ENCODE results near the gene FBLIM1. TPM values are rescaled to one million over a fixed set of nuclear protein-coding genes. Genes with fewer than 3 reads are reported as not detected.
A peak's percentile ranks its signal among the peaks of the same experiment; 100 is the strongest.

Gene FBLIM1
- polyA plus RNA-seq, 3 donors: 41.7 to 55.0 (median 41.8) TPM

DNA sequence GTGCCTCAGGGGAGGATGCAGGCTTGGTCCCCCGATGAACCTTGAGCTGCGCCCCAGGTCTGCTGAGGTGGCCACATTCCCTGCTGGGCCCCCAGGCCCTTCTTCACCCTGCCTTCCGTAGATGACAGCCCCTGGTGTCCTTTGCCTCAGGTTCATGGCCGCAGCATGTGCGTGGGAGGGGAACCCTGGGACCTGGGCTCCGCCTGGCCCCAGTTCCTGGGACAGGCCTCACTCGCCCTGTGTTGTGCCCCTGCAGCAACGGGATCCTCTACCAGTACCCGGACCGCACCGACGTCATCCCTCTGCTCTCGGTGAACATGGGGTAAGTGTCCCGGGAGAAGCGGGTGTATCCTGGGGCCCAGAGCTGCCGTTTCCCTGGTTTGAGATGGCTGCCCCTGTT lies 27.7 kb upstream of the FBLIM1 start:
- DNase-seq (ENCODE audit: low read depth in 3 of 3, low spot score in 2 of 3): no peak

DNA sequence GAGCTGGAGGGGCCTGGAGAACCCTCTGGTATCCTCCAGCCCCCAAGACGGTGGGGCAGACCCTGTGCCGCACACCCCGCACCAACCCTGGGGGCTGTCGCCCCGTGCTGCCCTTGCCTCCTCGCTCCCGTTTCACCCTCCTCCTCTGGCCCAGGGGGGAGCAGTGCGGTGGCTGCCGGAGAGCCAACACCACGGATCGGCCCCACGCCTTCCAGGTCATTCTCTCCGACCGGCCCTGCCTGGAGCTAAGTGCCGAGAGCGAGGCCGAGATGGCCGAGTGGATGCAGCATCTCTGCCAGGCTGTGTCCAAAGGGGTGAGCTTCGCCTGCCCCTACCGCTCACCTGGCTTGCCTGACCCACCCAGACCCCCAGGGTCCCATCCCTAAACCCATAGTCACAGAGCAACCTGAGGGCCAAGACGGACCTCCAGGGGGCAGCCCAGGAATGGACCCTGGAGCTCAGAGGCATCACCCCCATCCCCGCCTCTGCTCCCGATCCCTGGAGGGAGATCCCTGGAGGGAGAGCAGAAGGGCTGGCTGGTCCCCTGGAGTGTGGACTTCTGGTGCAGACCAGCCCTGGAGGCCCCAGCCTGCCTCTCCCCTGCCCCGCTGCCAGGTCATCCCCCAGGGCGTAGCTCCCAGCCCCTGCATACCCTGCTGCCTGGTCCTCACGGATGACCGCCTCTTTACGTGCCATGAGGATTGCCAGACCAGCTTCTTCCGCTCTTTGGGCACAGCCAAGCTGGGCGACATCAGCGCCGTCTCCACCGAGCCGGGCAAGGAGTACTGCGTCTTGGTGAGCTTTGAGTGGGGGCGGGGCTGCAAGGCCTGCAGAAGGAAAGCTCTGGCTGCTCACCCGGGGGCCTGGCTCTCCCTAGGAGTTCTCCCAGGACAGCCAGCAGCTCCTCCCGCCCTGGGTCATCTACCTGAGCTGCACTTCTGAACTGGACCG lies 26.6 kb upstream of the FBLIM1 start:
- DNase-seq (ENCODE audit: low read depth in 3 of 3, low spot score in 2 of 3): no peak

DNA sequence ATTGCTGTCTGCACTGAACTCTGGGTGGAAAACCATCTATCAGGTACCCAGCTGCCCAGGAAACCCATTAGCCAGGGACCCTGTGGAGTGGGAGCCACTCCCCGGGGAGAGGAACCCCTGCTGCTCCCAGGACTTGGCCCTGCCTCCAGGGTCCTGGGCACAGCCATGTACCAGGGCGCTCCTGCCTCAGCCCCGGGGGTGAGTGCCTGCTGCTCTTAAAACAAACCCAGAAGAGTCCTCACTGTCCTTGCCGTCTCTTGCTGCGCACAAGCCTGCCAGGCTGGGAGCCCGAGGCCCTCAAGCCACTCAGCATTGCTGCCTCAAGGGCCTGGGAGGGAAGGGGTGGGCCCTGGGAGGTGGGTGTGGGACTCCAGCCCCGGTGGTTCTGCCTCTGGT lies 25.9 kb upstream of the FBLIM1 start:
- DNase-seq (ENCODE audit: low read depth in 3 of 3, low spot score in 2 of 3): no peak

DNA sequence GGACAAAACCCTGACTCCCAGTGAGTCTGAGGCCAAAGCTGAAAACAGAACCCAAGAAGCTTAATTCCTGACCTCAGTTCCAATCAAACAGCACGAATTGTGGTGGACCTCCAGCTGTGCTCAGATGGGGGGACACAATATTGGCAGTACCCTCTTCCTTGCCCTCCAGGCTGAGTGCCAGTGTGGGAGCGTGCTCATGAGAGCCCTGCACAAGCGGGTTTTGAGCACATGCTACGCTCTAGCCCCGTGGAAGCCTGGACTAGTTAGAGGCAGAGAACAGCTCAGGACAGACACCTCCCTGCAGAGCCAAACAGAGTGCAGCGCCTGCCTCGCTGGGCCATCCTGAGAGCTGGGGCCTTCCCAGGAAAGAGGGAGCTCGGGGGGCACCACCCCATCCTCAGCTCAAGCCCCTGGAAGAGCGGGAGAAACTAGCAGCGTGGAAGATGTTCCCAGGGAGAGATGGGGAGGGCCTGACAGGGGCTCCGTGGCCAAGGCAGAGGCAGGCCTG lies 25.3 kb upstream of the FBLIM1 start:
- no peak for DNase-seq (ENCODE audit: low read depth in 3 of 3, low spot score in 2 of 3)

DNA sequence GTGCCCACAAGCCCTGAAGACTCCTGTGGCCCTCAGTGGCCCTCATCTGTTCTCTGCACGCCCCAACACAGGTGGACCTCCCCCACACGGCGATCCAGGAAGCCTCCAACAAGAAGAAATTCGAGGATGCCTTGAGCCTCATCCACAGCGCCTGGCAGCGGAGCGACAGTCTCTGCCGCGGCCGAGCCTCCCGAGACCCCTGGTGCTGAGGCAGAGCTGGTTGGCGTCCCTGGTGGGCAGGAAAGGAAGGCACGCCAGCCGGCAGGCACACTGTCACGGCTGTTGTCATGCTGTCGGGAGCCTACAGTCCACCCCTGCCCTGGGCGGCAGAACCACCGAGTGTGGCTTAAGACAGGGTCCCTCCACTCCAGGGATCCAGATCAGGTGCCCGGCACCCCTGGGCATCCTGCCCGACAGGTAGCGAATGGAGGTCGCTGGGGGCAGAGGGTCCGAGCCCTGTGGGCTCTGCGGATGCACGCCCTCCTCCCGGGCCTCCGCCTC lies 24.8 kb upstream of the FBLIM1 start:
- no peak for DNase-seq (ENCODE audit: low read depth in 3 of 3, low spot score in 2 of 3)

DNA sequence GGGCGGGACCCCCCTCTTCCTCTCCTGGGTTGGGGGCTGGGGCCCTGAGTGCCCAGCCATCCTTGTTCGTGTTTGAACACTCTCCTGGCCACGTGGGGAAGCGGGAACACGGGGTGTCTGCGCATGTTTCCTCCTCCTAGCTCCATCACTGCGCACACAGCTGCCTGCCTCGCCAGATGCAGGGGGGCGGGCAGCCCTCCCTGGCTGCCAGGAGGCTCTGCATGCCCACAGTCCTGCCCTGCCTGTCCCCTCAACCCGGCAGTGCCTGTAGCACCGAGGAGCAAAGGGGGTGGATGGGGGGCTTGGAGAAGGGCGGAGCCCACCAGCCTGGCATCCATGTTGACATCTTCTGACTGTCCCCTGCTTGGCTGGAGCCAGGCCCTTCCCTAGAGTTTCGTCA lies 24.3 kb upstream of the FBLIM1 start:
- DNase-seq (ENCODE audit: low read depth in 3 of 3, low spot score in 2 of 3): no peak

DNA sequence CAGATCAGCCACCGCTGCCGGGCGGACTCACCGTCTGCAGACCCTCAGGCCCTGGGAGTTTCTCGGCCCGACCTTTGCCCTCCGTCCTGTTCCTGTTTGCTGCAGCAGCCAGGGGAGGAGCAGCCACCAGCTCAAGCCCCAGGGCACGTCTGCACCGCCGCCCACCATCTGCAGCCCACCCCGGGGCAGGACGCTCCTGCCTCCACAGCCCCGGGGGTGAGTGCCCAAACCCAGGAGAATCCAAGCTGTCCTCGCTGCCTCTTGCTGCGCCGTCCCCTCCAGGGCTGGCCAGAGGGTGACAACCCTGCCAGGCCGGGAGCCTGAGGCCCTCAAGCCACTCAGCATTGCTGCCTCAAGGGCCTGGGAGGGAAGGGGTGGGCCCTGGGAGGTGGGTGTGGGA lies 23.7 kb upstream of the FBLIM1 start:
- no peak for DNase-seq (ENCODE audit: low read depth in 3 of 3, low spot score in 2 of 3)

DNA sequence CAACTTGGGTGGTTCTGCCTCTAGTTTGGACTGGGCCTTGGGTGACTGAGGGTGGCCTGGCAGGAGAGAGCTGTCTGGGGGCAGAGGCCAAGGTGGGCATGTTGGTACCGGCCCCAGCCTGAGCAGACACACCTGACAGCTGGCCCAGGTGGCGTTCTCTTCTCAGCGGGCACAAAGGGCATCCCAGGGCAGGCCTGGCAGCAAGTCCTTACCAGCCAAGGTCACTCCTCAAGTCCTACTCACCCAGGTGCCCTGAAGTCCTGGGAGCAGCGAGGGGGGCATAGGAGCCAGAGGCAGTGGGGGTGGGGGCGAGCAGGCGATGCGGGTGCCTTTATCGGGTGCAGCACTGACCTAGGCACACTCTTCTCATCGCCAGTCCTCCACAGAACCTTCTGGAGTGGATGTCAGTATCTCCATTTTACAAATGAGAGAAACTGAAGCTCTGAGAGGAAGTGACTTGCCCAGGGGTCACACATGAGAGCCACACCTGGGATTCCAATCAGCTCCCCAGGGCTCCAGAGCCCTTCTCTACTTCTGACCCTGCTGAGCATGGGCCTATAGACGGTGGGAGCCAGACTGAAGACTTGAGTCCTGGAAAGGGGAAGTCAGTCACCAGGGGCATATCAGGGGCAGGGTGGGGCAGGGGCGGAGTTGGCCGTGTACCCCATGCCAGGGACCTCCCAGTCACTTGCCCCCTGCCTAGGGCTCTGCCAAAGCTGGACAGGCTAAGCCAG lies 23.1 kb upstream of the FBLIM1 start:
- DNase-seq (ENCODE audit: low read depth in 3 of 3, low spot score in 2 of 3): no peak

DNA sequence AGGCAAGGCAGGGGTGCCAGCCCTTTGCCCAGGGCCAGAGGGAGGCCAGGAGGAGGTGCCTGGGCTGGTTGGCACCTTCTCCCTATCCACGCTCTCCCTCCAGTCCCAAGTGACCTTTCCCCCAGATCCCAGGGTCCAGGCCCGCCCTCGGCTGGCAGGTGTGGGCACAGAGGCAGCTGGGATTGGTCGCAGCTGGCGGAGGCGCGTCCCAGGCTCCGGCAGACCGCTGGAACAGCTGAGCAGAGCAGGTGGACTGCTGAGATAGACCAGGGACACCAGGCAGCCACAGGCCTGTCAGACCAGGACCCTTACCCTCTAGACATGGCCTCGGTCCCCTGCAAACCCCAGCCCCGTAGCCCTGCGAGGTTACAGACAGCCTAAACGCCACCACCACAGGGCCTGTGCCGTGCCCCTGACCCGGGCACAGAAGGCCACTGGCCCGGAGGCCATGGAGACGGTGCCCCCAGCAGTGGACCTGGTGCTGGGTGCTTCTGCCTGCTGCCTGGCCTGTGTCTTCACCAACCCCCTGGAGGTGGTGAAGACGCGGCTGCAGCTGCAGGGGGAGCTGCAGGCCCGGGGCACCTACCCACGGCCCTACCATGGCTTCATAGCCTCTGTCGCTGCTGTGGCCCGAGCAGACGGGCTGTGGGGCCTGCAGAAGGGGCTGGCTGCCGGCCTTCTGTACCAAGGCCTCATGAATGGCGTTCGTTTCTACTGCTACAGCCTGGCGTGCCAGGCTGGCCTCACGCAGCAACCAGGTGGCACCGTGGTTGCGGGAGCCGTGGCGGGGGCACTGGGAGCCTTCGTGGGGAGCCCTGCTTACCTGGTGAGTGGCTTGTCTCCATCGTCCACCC lies 22.3 kb upstream of the FBLIM1 start, which contains the start of gene SLC25A34:
TSS of gene SLC25A34 (plus strand) at position 221 of the 854 bp plus-strand sequence. CDS start at position 449, 228 bp downstream.
- no peak for DNase-seq (ENCODE audit: low read depth in 3 of 3, low spot score in 2 of 3)

DNA sequence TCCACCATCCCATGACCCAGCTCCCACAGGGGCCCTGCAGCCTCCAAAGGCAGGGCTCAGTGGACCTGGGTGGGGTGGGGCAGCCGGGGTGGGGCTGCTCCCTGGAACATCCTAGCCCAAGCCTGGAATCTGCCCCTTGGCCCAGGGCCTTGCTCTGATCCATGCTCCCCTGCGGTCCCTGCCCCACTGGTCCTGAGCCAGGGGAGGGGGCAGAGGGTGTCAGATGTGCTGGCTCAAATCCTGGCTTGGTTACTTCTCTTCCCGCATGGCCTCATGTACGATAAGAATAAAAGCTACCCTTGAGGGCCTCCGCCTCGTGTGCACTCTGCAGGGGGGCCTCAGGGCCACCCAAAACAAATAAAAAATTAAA lies 21.7 kb upstream of the FBLIM1 start:
- no peak for DNase-seq (ENCODE audit: low read depth in 3 of 3, low spot score in 2 of 3)

DNA sequence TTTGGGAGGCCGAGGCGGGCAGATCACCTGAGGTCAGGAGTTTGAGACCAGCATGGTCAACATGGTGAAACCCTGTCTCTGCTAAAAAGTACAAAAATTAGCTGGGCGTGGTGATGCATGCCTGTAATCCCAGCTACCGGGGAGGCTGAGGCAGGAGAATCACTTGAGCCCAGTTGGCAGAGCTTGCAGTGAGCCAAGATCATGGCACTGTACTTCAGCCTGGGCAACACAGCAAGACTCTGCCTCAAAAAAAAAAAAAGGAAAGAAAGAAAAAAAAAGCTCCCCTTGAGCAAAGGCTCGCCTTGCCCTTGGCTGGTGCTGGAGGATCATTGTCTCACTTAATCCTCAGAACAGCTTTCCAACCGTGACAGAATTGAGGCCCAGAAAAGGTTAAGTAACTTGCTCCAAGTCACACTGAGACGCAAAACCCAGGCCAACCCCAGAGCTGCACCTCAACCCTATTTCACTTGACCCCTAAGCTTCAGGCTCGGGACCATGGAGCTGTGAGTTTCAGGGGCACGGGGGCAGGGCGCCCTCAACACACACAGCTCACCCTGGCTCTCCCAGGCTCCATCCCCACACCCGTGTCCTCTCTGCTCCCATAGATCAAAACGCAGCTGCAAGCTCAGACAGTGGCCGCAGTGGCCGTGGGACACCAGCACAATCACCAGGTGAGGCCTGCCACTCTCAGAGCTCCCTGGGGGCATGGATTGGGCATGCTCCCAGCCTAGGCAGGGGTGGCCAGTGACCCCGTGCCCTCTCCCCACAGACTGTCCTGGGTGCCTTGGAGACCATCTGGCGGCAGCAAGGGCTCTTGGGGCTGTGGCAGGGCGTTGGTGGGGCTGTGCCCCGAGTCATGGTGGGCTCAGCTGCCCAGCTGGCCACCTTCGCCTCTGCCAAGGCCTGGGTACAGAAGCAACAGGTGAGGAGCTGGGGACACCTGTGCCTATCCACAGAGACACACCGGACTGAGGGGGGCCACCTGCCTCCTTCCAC lies 21.0 kb upstream of the FBLIM1 start:
- no peak for DNase-seq (ENCODE audit: low read depth in 3 of 3, low spot score in 2 of 3)

DNA sequence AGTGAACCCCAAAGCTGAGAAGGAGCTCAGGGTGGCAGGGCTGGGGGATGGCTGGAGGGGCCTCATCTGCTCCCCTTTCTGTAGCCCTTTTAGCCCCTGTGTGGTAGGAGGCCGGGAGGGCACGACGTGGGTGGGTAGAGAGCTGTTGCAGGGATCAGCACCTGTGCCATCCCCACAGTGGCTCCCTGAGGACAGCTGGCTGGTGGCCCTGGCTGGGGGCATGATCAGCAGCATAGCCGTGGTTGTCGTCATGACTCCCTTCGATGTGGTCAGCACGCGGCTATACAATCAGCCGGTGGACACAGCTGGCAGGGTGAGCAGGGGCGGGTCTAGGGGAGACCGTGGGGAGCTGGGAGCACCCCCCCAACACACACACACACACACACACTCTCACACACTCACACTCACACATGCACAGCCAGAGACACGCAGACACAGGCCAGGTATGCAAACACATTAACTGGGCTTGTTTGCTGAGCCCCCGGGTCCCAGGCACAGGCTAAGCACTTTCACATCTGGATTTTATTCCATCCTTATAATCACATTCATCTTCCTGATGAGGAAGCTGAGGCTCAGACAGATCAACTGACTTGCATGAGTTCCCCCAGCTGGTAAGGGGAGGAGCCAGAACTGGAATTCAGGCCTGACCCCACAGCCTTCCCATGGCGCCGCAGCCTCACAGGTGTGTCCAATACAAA lies 20.0 kb upstream of the FBLIM1 start:
- no peak for DNase-seq (ENCODE audit: low read depth in 3 of 3, low spot score in 2 of 3)

DNA sequence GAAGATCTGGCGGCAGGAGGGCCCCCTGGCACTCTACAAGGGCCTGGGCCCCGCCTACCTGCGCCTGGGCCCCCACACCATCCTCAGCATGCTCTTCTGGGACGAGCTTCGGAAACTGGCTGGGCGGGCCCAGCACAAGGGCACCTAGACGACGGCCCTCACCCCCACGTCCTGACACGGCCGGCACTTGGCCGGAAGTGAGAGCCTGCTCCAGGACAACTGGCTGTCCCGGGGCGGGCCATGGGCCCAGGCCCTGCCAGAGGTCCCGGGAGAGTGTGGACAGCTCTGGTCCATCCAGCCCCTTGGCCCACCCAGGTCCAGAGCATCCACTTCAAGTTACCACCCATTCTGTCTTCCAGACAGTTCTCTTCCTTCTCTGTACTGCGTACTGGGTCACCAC lies 19.3 kb upstream of the FBLIM1 start:
- no peak for DNase-seq (ENCODE audit: low read depth in 3 of 3, low spot score in 2 of 3)

DNA sequence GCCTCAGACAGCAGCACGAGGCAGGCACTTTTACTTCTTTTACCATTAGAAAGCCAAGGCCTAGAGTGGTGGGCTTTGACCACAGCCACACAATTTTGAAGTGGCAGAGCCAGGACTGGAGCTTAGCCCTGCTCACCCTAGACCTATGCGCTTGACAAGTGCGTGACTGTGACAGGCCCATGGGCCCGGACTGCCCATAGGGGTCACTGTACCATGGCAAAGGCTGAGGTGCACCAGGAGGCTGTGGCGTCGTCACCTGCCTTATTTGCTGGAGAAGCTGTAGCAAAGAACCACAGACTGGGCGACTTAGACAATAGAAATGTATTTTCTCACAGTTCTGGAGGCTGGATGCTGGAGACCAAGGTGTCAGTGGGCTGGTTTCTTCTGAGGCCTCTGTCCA lies 18.9 kb upstream of the FBLIM1 start:
- no peak for DNase-seq (ENCODE audit: low read depth in 3 of 3, low spot score in 2 of 3)

DNA sequence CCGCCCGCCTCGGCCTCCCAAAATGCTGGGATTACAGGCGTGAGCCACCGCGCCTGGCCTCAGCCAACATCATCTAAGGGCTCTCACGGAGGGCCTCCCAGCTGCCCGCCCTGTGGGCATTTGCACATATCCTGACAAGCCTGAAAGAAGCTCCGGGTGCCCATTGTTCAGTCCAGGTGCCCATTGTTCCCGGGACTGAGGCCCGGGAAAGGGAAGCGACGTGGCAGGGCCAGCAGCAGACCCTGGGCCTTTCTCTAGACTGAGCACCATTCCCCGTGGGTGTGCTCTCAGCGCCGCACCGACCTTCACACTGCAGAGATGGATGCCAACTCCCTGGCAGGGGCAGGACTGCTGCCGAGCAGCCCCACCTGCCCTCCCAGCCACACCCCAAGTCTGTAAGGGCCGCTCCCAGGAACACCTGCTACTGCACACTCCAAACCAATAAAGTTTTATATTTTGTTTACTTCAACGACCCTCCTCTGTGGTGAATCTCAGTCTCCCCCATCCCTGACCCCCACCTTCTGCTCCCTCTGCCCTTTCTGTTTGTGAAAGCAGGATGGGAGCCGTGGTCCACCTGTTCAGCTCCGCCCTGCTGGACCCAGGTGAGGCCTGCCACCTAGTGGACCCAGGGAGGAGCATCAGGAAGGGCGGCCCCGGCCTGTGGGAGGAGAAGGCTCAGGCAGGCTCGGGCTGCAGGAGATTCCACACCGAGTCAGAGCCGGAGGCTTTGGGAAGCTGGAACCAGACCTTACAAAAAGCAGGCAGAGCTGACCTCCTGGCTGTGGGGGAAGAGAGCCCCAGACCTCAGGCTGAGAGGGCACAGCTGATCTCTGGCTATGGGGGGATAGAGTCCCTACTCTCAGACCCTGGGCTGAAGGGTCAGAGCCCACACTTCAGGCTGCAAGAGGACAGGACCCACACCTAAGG lies 17.4 kb upstream of the FBLIM1 start:
- DNase-seq (ENCODE audit: low read depth in 3 of 3, low spot score in 2 of 3): peak in 1 of 3 donors; percentile 68

DNA sequence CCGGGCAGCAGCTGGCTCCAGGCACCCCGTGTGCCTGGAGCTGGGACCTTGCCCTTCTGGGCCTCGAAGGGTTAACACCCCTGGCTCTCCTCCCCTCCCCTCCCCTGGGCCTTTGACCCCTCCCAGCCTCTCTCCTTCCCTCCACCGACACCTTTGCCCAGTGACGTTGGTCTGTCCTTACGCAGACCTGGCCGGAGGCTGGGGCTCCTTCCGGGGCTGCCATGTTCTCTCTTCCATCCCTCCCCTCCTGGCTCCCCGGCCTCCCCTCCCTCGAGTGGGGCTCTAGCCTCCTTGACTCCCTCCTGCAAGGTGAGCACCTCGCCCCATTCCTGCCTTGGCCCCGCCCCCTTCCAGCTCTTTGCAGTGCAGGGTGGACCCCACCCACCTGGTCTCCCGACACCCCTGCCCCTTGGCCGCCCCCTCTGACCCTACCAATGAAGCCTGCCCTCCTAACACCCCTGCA lies 16.2 kb upstream of the FBLIM1 start, which contains the start of gene TMEM82:
TSS of gene TMEM82 (plus strand) at position 161 of the 463 bp plus-strand sequence. CDS start at position 222, 61 bp downstream.
- DNase-seq (ENCODE audit: low read depth in 3 of 3, low spot score in 2 of 3): no peak

DNA sequence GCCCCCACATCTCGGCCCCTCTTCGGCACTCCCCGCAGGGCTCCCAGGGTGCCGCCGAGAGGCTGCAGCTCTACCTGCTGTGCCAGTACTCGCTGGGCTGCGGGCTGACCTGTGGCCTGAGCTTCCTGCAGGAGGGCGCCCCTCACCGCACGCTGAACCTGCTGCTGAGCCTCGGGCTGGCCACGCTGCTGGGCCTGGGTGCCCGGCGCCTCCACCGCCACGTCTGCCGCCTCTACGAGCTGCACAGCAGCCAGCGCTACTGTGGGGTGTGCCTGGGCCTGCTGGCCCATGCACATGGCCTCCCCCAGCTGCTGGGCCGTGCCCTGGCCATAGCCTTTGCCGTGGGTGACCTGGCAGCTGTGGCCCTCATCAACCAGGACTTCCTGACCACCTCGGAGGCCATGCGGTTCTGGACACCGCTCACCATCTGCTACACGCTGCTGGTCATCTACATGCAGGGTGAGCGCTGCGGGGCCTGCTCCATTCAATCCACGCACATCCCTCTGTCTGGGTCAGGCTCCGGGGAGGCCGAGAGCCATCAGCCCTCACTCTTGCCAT lies 14.4 kb upstream of the FBLIM1 start:
- no peak for DNase-seq (ENCODE audit: low read depth in 3 of 3, low spot score in 2 of 3)

Data from right renal cortex interstitium (tissue), 3 donors.